ENCODE data around the gene NUCB1.

Gene NUCB1

GRCh38 chr19:48859711-48860572, 40.2 kb upstream of the NUCB1 start:
- Histone ChIP-seq H3K27ac (ENCODE audit: low read depth, low read length) (no peak overlapping the region), H3F3A (ENCODE audit: insufficient read depth) (no peaks in the 10 kb centered on the region), H4K20me1 (ENCODE audit: low read depth, low read length) (no peaks in the 10 kb centered on the region), H3K4me2 (ENCODE audit: low read depth, low read length, poor library complexity, severe bottlenecking) (no peak overlapping the region), H3K9me3 (ENCODE audit: insufficient read depth, low read length) (no peaks in the 10 kb centered on the region), H3K27me3 (ENCODE audit: low read length) (no peaks in the 10 kb centered on the region), H3K9ac (ENCODE audit: low read length) (no peak overlapping the region), H3K79me2 (ENCODE audit: insufficient read depth, low read length) (no peaks in the 10 kb centered on the region), H2AFZ (ENCODE audit: low read depth, low read length, severe bottlenecking) (no peak overlapping the region), H3K9me2 (replicated peaks; ENCODE audit: insufficient read depth, low read length) (no peaks in the 10 kb centered on the region), H3K36me3 (ENCODE audit: low read length) (no peaks in the 10 kb centered on the region), H3K4me3 (ENCODE audit: insufficient read depth, low read length, poor library complexity, severe bottlenecking) (no peak overlapping the region)
- TF ChIP-seq EZH2phosphoT487 (conservative IDR thresholded peaks at IDR 0.05; ENCODE audit: low read length) (no peak), CTCF (IDR thresholded peaks at IDR 0.05; ENCODE audit: insufficient read depth, low read length, poor library complexity, severe bottlenecking) (no peak)

GRCh38 chr19:48861313-48861712, 38.8 kb upstream of the NUCB1 start:
- Histone ChIP-seq H3K27ac (ENCODE audit: low read depth, low read length) (no peak overlapping the region), H3K4me3 (ENCODE audit: insufficient read depth, low read length, poor library complexity, severe bottlenecking) (no peak overlapping the region), H3K79me2 (ENCODE audit: insufficient read depth, low read length) (no peaks in the 10 kb centered on the region), H4K20me1 (ENCODE audit: low read depth, low read length) (no peaks in the 10 kb centered on the region), H3K36me3 (ENCODE audit: low read length) (no peaks in the 10 kb centered on the region), H3K9ac (ENCODE audit: low read length) (no peak overlapping the region), H3K4me2 (ENCODE audit: low read depth, low read length, poor library complexity, severe bottlenecking) (no peak overlapping the region), H3K27me3 (ENCODE audit: low read length) (no peaks in the 10 kb centered on the region), H2AFZ (ENCODE audit: low read depth, low read length, severe bottlenecking) (no peak overlapping the region), H3K9me3 (ENCODE audit: insufficient read depth, low read length) (no peaks in the 10 kb centered on the region), H3F3A (ENCODE audit: insufficient read depth) (no peaks in the 10 kb centered on the region), H3K9me2 (replicated peaks; ENCODE audit: insufficient read depth, low read length) (no peaks in the 10 kb centered on the region)
- no peak for TF ChIP-seq EZH2phosphoT487 (conservative IDR thresholded peaks at IDR 0.05; ENCODE audit: low read length)
- no peak for TF ChIP-seq CTCF (IDR thresholded peaks at IDR 0.05; ENCODE audit: insufficient read depth, low read length, poor library complexity, severe bottlenecking)

- Histone ChIP-seq H3K79me2 (ENCODE audit: insufficient read depth, low read length) (no peaks in the 10 kb centered on the region), H3K4me2 (ENCODE audit: low read depth, low read length, poor library complexity, severe bottlenecking) (no peak overlapping the region), H3F3A (ENCODE audit: insufficient read depth) (no peaks in the 10 kb centered on the region), H3K9me3 (ENCODE audit: insufficient read depth, low read length) (no peaks in the 10 kb centered on the region), H3K9ac (ENCODE audit: low read length) (no peak overlapping the region), H3K27ac (ENCODE audit: low read depth, low read length) (no peak overlapping the region), H3K27me3 (ENCODE audit: low read length) (no peaks in the 10 kb centered on the region), H3K4me3 (ENCODE audit: insufficient read depth, low read length, poor library complexity, severe bottlenecking) (no peak overlapping the region), H2AFZ (ENCODE audit: low read depth, low read length, severe bottlenecking) (no peak overlapping the region), H4K20me1 (ENCODE audit: low read depth, low read length) (no peaks in the 10 kb centered on the region), H3K9me2 (replicated peaks; ENCODE audit: insufficient read depth, low read length) (no peaks in the 10 kb centered on the region), H3K36me3 (ENCODE audit: low read length) (no peaks in the 10 kb centered on the region)
- no peak for TF ChIP-seq EZH2phosphoT487 (conservative IDR thresholded peaks at IDR 0.05; ENCODE audit: low read length)
- no peak for TF ChIP-seq CTCF (IDR thresholded peaks at IDR 0.05; ENCODE audit: insufficient read depth, low read length, poor library complexity, severe bottlenecking)
These were observed 37.3 kb upstream of the NUCB1 start for GRCh38 chr19:48862827-48863226.
